ENCODE measurements around the gene ZWILCH. TPM values are rescaled to one million over a fixed set of nuclear protein-coding genes. Genes with fewer than 3 reads are reported as not detected.

The ZWILCH gene
- total and polyA plus RNA-seq, 2 experiments from 2014 or later: 51.0 to 64.1 TPM

DNA sequence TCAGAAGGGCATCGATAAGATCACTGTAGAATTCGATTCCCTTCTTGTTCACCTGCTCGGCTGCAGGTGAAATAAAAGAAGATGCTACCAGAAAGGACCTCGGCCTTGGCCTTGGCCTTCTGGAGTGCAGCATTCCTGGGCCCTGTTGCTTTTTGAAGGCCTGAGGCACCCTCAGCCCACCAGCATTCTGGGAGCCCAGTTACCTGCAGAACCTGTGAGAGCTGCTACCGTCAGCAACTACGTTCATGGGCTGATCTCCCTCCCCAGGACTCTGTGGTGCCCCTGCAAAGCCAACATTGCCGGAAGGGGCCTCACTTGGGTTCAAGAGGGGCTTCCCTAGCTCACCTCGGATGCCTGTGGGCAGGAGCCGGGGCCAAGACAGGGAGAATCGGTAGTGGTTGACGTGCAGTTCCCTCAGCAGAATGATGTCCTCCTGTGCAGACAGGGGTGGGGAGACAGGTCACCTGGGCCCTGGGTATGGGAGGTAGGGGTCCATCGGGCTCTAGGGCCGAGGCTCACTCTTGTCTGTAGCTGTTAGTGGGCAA is 58.5 kb downstream of the ZWILCH start:
- H3K27ac ChIP-seq (ENCODE audit: low read depth): no peak overlapping the region
- 0 out of 2 replicates have a peak, but pooled peaks cover 6% of the 10 kb centered on the region for H3F3A ChIP-seq (replicated peaks; ENCODE audit: low read depth)
- H3K9me2 ChIP-seq (ENCODE audit: insufficient read depth): no peaks in the 10 kb centered on the region
- TF ChIP-seq POLR2AphosphoS5 (IDR thresholded peaks at IDR 0.05; ENCODE audit: low read depth): no peak
- TF ChIP-seq, protein P1, sequence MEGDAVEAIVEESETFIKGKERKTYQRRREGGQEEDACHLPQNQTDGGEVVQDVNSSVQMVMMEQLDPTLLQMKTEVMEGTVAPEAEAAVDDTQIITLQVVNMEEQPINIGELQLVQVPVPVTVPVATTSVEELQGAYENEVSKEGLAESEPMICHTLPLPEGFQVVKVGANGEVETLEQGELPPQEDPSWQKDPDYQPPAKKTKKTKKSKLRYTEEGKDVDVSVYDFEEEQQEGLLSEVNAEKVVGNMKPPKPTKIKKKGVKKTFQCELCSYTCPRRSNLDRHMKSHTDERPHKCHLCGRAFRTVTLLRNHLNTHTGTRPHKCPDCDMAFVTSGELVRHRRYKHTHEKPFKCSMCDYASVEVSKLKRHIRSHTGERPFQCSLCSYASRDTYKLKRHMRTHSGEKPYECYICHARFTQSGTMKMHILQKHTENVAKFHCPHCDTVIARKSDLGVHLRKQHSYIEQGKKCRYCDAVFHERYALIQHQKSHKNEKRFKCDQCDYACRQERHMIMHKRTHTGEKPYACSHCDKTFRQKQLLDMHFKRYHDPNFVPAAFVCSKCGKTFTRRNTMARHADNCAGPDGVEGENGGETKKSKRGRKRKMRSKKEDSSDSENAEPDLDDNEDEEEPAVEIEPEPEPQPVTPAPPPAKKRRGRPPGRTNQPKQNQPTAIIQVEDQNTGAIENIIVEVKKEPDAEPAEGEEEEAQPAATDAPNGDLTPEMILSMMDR (conservative IDR thresholded peaks at IDR 0.05; ENCODE audit: low read depth in 2 of 2): no peak
- TF ChIP-seq, protein P2, sequence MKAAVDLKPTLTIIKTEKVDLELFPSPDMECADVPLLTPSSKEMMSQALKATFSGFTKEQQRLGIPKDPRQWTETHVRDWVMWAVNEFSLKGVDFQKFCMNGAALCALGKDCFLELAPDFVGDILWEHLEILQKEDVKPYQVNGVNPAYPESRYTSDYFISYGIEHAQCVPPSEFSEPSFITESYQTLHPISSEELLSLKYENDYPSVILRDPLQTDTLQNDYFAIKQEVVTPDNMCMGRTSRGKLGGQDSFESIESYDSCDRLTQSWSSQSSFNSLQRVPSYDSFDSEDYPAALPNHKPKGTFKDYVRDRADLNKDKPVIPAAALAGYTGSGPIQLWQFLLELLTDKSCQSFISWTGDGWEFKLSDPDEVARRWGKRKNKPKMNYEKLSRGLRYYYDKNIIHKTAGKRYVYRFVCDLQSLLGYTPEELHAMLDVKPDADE (IDR thresholded peaks at IDR 0.05): no peak
- no peak for TF ChIP-seq NANOG (IDR thresholded peaks at IDR 0.05; ENCODE audit: borderline replicate concordance)
- no peak for TF ChIP-seq ZNF114 (CRISPR knock-in tag; IDR thresholded peaks at IDR 0.05)
- no peak for TF ChIP-seq EZH2 (IDR thresholded peaks at IDR 0.05; ENCODE audit: low read depth, unreplicated experiment)
- TF ChIP-seq JUNB (IDR thresholded peaks at IDR 0.05; ENCODE audit: unreplicated experiment): no peak
- TF ChIP-seq, protein P3, sequence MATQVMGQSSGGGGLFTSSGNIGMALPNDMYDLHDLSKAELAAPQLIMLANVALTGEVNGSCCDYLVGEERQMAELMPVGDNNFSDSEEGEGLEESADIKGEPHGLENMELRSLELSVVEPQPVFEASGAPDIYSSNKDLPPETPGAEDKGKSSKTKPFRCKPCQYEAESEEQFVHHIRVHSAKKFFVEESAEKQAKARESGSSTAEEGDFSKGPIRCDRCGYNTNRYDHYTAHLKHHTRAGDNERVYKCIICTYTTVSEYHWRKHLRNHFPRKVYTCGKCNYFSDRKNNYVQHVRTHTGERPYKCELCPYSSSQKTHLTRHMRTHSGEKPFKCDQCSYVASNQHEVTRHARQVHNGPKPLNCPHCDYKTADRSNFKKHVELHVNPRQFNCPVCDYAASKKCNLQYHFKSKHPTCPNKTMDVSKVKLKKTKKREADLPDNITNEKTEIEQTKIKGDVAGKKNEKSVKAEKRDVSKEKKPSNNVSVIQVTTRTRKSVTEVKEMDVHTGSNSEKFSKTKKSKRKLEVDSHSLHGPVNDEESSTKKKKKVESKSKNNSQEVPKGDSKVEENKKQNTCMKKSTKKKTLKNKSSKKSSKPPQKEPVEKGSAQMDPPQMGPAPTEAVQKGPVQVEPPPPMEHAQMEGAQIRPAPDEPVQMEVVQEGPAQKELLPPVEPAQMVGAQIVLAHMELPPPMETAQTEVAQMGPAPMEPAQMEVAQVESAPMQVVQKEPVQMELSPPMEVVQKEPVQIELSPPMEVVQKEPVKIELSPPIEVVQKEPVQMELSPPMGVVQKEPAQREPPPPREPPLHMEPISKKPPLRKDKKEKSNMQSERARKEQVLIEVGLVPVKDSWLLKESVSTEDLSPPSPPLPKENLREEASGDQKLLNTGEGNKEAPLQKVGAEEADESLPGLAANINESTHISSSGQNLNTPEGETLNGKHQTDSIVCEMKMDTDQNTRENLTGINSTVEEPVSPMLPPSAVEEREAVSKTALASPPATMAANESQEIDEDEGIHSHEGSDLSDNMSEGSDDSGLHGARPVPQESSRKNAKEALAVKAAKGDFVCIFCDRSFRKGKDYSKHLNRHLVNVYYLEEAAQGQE (IDR thresholded peaks at IDR 0.05; ENCODE audit: unreplicated experiment): no peak
- no peak for TF ChIP-seq STAT1 (IDR thresholded peaks at IDR 0.05; ENCODE audit: unreplicated experiment)
- TF ChIP-seq, protein P4, sequence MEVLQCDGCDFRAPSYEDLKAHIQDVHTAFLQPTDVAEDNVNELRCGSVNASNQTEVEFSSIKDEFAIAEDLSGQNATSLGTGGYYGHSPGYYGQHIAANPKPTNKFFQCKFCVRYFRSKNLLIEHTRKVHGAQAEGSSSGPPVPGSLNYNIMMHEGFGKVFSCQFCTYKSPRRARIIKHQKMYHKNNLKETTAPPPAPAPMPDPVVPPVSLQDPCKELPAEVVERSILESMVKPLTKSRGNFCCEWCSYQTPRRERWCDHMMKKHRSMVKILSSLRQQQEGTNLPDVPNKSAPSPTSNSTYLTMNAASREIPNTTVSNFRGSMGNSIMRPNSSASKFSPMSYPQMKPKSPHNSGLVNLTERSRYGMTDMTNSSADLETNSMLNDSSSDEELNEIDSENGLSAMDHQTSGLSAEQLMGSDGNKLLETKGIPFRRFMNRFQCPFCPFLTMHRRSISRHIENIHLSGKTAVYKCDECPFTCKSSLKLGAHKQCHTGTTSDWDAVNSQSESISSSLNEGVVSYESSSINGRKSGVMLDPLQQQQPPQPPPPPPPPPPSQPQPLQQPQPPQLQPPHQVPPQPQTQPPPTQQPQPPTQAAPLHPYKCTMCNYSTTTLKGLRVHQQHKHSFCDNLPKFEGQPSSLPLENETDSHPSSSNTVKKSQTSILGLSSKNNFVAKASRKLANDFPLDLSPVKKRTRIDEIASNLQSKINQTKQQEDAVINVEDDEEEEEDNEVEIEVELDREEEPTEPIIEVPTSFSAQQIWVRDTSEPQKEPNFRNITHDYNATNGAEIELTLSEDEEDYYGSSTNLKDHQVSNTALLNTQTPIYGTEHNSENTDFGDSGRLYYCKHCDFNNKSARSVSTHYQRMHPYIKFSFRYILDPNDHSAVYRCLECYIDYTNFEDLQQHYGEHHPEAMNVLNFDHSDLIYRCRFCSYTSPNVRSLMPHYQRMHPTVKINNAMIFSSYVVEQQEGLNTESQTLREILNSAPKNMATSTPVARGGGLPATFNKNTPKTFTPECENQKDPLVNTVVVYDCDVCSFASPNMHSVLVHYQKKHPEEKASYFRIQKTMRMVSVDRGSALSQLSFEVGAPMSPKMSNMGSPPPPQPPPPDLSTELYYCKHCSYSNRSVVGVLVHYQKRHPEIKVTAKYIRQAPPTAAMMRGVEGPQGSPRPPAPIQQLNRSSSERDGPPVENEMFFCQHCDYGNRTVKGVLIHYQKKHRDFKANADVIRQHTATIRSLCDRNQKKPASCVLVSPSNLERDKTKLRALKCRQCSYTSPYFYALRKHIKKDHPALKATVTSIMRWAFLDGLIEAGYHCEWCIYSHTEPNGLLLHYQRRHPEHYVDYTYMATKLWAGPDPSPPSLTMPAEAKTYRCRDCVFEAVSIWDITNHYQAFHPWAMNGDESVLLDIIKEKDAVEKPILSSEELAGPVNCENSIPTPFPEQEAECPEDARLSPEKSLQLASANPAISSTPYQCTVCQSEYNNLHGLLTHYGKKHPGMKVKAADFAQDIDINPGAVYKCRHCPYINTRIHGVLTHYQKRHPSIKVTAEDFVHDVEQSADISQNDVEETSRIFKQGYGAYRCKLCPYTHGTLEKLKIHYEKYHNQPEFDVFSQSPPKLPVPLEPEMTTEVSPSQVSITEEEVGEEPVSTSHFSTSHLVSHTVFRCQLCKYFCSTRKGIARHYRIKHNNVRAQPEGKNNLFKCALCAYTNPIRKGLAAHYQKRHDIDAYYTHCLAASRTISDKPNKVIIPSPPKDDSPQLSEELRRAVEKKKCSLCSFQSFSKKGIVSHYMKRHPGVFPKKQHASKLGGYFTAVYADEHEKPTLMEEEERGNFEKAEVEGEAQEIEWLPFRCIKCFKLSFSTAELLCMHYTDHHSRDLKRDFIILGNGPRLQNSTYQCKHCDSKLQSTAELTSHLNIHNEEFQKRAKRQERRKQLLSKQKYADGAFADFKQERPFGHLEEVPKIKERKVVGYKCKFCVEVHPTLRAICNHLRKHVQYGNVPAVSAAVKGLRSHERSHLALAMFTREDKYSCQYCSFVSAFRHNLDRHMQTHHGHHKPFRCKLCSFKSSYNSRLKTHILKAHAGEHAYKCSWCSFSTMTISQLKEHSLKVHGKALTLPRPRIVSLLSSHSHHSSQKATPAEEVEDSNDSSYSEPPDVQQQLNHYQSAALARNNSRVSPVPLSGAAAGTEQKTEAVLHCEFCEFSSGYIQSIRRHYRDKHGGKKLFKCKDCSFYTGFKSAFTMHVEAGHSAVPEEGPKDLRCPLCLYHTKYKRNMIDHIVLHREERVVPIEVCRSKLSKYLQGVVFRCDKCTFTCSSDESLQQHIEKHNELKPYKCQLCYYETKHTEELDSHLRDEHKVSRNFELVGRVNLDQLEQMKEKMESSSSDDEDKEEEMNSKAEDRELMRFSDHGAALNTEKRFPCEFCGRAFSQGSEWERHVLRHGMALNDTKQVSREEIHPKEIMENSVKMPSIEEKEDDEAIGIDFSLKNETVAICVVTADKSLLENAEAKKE (CRISPR knock-in tag; IDR thresholded peaks at IDR 0.05): no peak
- no peak for TF ChIP-seq ZNF331 (CRISPR knock-in tag; IDR thresholded peaks at IDR 0.05; ENCODE audit: low read depth)
- no peak for TF ChIP-seq EZH2phosphoT487 (IDR thresholded peaks at IDR 0.05; ENCODE audit: unreplicated experiment)
- TF ChIP-seq CREB1 (CRISPR knock-in tag; IDR thresholded peaks at IDR 0.05; ENCODE audit: low read depth): no peak
- peaks cover 26% of the 10 kb centered on the region for H3K4me1 ChIP-seq (ENCODE audit: insufficient read depth)
- H4K20me1 ChIP-seq (replicated peaks; ENCODE audit: insufficient read depth): no peaks in the 10 kb centered on the region
- H3K4me3 Mint-ChIP-seq: no peak overlapping the region
- H3K36me3 Mint-ChIP-seq (ENCODE audit: low read depth): peaks cover 5% of the 10 kb centered on the region; the same call in 1 of the 3 replicates
- H3K27me3 ChIP-seq (ENCODE audit: insufficient read depth): no peaks in the 10 kb centered on the region
- H3K27me3 Mint-ChIP-seq (ENCODE audit: insufficient read depth, low read depth, poor library complexity): peaks cover 15% of the 10 kb centered on the region
- no peaks in the 10 kb centered on the region for H3K79me2 ChIP-seq (replicated peaks; ENCODE audit: insufficient read depth)
- no peak overlapping the region for H3K4me3 ChIP-seq
- no peak overlapping the region for H2AFZ ChIP-seq
- no peak for DNase-seq (ENCODE audit: low spot score)
- no peak overlapping the region for H3K27ac Mint-ChIP-seq
- no peak overlapping the region for H3K4me2 ChIP-seq
- H3K4me1 Mint-ChIP-seq: peaks cover 28% of the 10 kb centered on the region
- H3K36me3 ChIP-seq (ENCODE audit: insufficient read depth): no peaks in the 10 kb centered on the region
- no peaks in the 10 kb centered on the region for H3K9me3 Mint-ChIP-seq
- no peak for ATAC-seq

Measured in GM23338 (cell line).